ENCODE measurements around the gene PDZD2.
"Not testable (repeated sequence)": the region's sequence is repeated elsewhere in the genome, so short reads cannot be mapped to it uniquely, and the experiment has no call there.

Gene PDZD2

GRCh38 chr5:31639481-31640411 is 815 bp downstream of the PDZD2 start:
- DNase-seq = no peak

- DNase-seq = no peak
These were observed 1.6 kb downstream of the PDZD2 start for GRCh38 chr5:31640573-31640972.

GRCh38 chr5:31641059-31641458 is 2.1 kb downstream of the PDZD2 start:
- no peak for DNase-seq

DNA sequence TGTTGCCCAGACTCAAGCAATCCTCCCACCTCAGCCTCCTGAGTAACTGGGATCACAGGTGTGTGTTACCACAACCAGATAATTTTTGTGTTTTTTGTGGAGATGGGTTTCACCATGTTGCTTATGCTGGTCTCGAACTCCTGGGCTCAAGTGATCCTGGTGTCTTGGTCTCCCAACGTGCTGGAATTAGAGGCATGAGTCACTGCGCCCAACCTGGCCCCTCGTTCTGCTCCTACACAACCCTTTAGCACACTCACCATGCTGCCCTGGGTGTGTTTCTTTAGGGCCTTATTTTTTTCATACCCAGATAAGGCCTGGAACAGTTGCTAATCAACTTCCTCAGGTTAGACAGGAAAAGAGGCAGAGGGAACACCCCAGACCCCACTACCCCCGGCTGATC is 2.6 kb downstream of the PDZD2 start:
- no peak for DNase-seq

GRCh38 chr5:31645420-31646081 is 6.6 kb downstream of the PDZD2 start:
- no peak for DNase-seq

DNA sequence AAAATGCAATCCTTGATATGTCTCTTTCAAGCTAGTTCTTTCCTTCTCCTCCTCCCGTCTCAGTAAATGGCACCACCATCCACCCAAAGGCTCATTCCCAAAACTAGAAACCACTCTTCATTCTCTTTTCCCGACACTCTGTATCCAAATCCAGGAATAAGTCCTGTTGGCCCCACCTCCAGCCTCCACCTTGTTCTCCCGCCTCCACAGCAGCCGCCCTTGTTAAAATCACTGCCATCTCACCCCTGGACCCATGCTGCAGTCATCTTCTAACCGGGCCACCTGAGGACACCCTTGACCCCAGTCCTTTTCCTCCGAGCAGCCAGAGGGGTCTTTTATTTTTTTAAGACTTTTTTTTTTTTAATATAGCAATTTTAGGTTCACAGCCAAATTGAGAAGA is 9.4 kb downstream of the PDZD2 start:
- no peak for DNase-seq

DNA sequence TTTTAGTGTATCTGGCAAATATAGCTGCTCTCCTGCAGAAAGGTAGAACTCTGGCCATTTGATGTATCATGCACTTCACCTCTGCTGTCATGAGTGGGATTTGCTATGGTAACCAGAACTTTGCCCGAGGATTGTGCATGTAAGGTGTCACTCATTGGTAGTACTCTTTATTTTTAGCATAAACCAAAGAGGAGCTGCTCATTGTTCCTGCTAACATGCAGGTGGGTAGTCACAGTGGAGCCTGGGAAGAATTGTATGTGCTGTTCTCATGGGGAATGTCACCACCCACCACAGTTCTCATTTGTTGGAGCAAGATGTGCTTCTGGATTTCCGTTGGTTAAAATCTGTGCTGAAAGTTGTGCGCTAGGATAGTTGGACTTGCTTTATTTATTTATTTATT is 12.3 kb downstream of the PDZD2 start:
- no peak for DNase-seq

GRCh38 chr5:31655491-31655890 is 16.6 kb downstream of the PDZD2 start:
- no peak for DNase-seq

- no peak for DNase-seq
These were observed 17.9 kb downstream of the PDZD2 start for GRCh38 chr5:31656806-31657205.

DNA sequence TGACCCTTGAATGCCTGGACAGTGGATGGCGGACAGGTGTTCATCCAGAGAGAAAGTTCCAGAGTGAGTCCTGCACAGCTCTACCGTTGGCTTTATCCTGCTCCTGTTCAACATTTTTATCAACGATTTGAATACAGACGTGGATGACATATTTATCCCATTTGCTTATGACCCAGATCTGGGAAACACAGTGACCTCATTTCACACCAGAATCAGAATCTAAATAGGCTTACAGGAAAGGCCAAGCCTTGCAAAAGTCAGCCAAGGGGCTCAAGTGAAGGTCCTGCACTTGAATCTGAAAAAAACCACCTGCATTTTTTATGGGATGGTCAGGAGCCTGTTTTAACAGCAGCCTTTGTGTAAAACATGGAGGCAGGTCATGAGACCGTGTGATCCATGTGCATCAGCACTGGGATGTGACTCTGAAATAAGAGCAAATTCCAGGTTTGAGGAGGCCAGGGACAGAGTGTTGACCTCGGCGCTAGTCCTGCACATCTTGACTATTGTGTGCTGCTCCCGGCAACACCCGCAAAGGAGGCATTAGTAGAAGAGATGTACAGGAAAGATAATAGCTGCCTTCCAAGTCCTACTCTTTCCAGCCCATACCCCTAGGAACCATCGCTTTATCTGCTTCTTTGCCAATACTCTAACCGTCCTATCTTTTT is 18.5 kb downstream of the PDZD2 start:
- no peak for DNase-seq

DNA sequence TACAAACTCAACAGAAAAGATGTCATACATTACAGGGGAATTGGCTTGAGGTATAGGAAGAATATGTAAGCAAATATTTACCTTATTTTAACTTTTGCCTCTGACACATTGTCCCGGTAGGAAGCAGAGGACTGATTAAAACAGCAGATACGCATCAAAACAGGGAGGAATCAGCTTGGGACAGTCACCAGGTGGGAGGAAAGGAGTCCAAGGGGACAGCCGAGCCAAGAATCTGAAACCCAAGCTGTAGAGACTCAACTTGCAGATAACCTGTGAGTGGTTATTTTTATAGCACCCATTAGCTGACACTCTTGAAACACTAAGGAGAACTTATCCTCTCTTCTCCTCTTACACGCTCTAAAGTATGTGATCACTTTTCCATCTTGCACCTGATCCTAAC is 22.3 kb downstream of the PDZD2 start:
- DNase-seq = no peak

DNA sequence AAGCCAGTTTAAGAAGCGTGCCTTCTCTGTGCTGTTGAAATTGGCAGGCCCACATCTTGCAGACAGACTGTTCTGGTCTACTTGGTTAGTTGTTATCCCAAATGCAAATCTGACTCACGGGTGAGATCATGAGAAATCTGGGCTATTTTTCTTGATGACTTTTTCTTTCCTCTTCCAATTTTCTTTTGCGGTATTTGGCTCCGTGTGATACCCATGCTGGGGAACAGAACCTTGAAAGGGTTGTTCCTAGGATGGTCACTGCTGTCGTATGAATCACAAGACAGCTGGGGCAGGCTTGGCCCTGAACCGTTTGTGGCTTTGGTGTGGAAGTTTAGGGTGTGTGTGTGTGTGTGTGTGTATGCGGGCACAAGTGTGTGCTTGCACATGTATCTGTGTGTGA is 24.6 kb downstream of the PDZD2 start:
- DNase-seq = no peak

DNA sequence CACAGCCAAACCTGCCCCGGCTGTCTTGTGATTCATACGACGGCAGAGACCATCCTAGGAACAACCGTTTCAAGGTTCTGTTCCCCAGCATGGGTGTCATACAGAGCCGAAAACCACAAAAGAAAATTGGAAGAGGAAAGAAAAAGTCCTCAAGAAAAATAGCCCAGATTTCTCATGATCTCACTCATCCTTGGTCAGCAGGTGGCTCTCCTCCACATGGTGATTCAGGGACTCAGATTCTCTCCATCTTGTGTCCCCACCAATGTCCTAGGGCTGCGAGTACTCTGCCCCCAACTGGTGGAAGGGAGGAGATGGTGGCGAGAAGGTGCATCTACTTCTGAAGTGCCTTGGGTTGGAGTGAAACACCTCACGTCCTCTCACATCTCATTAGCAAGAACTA is 25.6 kb downstream of the PDZD2 start:
- DNase-seq = no peak

GRCh38 chr5:31671339-31671741 is 32.4 kb downstream of the PDZD2 start:
- no peak for DNase-seq

DNA sequence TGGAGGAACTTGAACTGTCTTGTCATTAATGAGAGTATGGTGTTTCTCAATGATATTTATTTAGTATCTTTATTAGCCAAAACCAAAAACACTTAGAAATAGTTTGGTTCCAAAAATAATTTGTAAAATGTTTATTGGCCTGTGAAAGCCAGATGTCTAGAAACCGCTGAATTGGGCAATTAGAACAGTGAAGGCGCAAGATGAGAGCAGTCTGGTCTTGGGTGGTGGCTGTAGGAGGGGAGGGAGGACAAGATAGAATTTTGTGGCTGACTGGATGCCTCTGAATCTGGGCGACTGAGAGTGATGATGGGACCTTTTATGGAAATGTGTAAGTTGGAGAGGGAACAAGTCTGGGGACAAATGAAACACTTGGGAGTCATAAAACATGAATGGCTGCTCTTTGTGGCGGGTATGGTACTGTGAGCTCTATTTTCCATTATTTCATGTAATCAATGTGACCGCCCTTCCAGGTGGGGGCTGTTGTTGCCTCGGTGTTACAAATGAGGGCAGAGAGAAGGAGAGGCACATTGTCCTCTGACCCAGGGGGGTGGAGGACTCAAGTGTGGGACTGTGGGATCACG is 35.5 kb downstream of the PDZD2 start:
- no peak for DNase-seq

GRCh38 chr5:31675472-31675871 is 36.5 kb downstream of the PDZD2 start:
- no peak for DNase-seq

DNA sequence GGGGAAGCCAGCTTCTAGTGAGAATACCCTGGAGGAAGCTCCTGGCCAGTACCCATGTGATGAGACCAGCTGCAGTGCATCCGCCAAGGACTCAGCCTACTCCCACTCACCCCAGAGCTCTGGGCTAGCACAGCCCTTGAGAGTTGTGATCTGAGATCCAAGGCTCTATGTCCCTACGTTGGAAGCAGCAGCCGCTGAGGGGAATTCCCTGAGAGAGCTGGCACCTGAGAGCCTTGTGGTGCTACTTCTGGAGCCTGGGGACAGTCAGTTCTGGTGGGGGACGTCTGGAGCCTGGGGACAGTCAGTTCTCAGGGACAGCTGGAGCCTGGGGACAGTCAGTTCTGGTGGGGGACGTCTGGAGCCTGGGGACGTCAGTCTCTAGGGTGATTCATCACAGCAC is 39.2 kb downstream of the PDZD2 start:
- no peak for DNase-seq

DNA sequence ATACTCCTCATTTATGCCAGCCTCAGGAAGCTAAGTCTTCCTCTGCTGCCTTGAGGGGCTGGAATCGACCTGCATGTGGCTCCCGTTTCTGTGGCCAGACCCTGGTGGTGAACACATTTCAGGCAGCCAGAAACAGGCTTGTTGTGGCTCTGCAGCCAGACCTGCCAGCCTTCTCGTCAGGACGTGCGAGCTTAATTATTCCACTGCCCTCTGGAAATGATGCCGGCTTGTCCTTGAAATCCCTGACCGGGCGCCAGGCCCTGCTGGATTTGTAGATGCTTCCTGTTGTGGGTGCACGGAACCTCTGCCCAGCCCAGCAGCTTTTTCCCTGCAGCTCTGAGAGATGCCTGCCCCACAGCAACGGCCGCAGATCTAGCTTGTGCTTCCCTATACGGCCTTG is 41.6 kb downstream of the PDZD2 start:
- no peak for DNase-seq

- DNase-seq = no peak
These were observed 43.1 kb downstream of the PDZD2 start for GRCh38 chr5:31682025-31682424.

GRCh38 chr5:31682851-31683250 is 43.9 kb downstream of the PDZD2 start:
- no peak for DNase-seq

DNA sequence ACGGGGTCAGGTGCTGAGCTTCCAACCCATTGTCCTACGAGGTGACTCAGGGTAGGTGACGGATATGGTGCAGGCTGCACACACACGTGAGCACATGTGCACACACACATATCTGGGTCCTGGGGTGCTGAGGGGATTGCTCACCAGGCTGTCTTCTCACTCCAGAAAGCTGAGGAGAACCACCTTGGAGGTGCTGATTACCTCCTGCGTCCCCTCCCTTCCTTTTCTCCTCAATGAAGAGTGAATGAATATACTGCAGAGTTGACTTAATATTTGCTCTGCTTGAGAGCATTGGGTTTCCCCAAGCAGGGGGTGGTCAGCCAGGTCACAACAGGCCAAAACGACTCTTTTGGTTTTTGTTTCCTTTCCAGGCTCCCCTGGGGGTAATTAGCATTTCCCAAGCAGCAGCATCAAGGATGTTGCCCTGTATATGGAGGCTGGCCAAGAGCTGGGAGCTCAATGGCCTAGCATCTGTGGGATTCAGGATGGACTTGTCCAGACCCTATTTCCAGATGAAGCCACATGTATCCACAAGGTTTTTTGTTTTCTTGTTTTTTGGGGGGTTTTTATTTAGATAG is 49.7 kb downstream of the PDZD2 start:
- DNase-seq = no peak

- DNase-seq = not testable (repeated sequence)
These were observed 52.5 kb downstream of the PDZD2 start for GRCh38 chr5:31691408-31691807.

- DNase-seq = no peak
These were observed 53.8 kb downstream of the PDZD2 start for GRCh38 chr5:31692561-31693221.

Measured in cortex of kidney (tissue), 1 donor.